Activated B cell treated with CpG ODN at 0.5 μM for 24 hours (primary cell): Measurements from ENCODE around the gene EAF1. TPM values are rescaled to one million over a fixed set of nuclear protein-coding genes. Genes with fewer than 3 reads are reported as not detected.

Source experiments
- ATAC-seq: fragments of 200-7000 bp; cut with Tn5 transposase; one replicate; pipeline ENCODE4 v1.10.0; 2021; ENCODE audit warnings: low read depth, mild to moderate bottlenecking, moderate library complexity
- CTCF ChIA-PET: fragments of 350-600 bp; sonication (Branson Sonifier 250); formaldehyde crosslinking; loops from one replicate; lab custom pipeline; 2021; ENCODE audit warnings: antibody characterized with exemption; lab: Charles Lee
- POLR2A ChIA-PET: fragments of 350-600 bp; sonication (Branson Sonifier 250); formaldehyde crosslinking; loops from one replicate; lab custom pipeline; 2021; ENCODE audit warnings: antibody characterized with exemption; lab: Charles Lee
- DNase-seq: peaks from one replicate; pipeline ENCODE4 v3.0.0; 2022
- H3K27ac Mint-ChIP-seq: one replicate; pipeline ENCODE4 v1.8.0; 2020; ENCODE audit warnings: mixed read lengths
- H3K27me3 Mint-ChIP-seq: one replicate; pipeline ENCODE4 v1.8.0; 2021; ENCODE audit warnings: mixed read lengths
- H3K36me3 Mint-ChIP-seq: one replicate; pipeline ENCODE4 v1.8.0; 2021; ENCODE audit warnings: low read depth, mixed read lengths
- H3K4me1 Mint-ChIP-seq: one replicate; pipeline ENCODE4 v1.8.0; 2021; ENCODE audit warnings: mixed read lengths
- H3K4me3 Mint-ChIP-seq: one replicate; pipeline ENCODE4 v1.8.0; 2020; ENCODE audit warnings: mild to moderate bottlenecking, mixed read lengths
- H3K9me3 Mint-ChIP-seq: one replicate; pipeline ENCODE4 v1.8.0; 2020; ENCODE audit warnings: mixed read lengths
- intact Hi-C: fragments of 100-400 bp; cut with micrococcal nuclease; formaldehyde crosslinking; loops from one replicate; pipeline ENCODE4 v1.15.1; 2024
- total RNA-seq: library from RNA; stranded (reverse); gene quantifications from 2 replicates; pipeline ENCODE4 v1.2.3, GENCODE V29; 2022
- TF ChIP-seq, protein P1 (sequence below): fragments of 200-600 bp; IDR thresholded peaks from one replicate; pipeline ENCODE4 v1.8.0; 2022; ENCODE audit warnings: antibody characterized with exemption, mild to moderate bottlenecking

EAF1 gene
- total RNA-seq, 1 donor from 2014 or later: 19.7 TPM

DNA sequence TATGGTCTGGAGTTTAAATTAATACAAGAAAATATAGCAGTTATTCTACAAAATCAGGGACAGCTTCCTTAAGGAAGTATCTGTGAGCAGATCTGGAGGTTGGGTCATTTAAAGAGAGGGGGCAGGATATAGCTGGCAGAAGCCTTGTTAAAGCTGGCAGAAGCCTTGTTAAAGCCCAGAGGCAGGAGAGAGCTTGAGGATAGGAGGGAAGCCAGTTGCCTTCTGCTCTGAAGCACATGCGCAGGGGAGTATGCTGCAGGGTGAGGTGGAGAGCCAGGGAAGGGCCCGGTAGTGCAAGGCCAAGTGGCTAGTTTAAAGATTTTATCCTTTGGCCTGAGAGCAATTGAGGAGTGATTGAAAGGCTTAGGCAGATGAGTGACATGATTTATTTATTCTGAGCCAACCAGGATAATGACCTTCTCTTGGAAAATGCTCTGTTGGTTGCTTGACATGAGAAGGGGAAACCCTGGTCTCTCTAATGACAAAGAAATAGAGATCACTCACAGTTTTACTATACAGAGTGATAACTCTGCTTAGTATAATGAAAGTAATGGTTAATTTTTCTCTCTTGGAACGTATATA is 3.9 kb downstream of the EAF1 start:
- DNase-seq (no peak), ATAC-seq (no peak)
- intact Hi-C loops: no loop called here
- TF ChIP-seq, protein P1, sequence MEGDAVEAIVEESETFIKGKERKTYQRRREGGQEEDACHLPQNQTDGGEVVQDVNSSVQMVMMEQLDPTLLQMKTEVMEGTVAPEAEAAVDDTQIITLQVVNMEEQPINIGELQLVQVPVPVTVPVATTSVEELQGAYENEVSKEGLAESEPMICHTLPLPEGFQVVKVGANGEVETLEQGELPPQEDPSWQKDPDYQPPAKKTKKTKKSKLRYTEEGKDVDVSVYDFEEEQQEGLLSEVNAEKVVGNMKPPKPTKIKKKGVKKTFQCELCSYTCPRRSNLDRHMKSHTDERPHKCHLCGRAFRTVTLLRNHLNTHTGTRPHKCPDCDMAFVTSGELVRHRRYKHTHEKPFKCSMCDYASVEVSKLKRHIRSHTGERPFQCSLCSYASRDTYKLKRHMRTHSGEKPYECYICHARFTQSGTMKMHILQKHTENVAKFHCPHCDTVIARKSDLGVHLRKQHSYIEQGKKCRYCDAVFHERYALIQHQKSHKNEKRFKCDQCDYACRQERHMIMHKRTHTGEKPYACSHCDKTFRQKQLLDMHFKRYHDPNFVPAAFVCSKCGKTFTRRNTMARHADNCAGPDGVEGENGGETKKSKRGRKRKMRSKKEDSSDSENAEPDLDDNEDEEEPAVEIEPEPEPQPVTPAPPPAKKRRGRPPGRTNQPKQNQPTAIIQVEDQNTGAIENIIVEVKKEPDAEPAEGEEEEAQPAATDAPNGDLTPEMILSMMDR: no peak
- H3K36me3 Mint-ChIP-seq: peaks cover 61% of the 10 kb centered on the region
- H3K9me3 Mint-ChIP-seq: no peaks in the 10 kb centered on the region
- H3K27me3 Mint-ChIP-seq: no peaks in the 10 kb centered on the region
- ChIA-PET CTCF (interaction anchor here (1.9 kb wide), 1 partner anchor 228 kb away, joined by 6 read pairs; no protein-coding TSS in a partner anchor), POLR2A (no interaction called here)
- no peak overlapping the region for H3K4me3 Mint-ChIP-seq
- peaks cover 38% of the 10 kb centered on the region for H3K4me1 Mint-ChIP-seq
- no peak overlapping the region for H3K27ac Mint-ChIP-seq

DNA sequence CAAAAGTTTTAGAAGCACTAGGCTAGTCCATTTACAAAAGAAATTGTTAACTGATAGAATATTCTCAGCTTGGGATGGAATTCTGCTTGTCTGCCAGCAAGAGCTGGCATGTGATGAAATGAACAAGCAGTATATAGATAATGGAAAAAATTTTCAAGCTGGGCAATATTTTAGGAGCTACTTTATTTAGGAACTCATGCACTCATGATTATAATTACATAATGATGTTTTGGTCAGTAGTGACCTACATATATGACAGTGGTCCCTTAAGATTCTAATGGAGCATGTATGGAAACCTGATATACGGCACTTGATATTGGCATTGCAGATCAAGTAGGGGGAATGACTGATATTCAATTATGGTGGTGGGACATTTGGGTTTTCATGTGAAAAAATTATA is 6.1 kb downstream of the EAF1 start:
- Mint-ChIP-seq H3K36me3 (peaks cover 69% of the 10 kb centered on the region), H3K27me3 (no peaks in the 10 kb centered on the region), H3K27ac (no peak overlapping the region), H3K4me1 (peaks cover 18% of the 10 kb centered on the region), H3K9me3 (no peaks in the 10 kb centered on the region), H3K4me3 (no peak overlapping the region)
- no peak for ATAC-seq
- ChIA-PET POLR2A (no interaction called here), CTCF (no interaction called here)
- intact Hi-C loops: no loop called here
- no peak for DNase-seq
- TF ChIP-seq, protein P1: no peak

DNA sequence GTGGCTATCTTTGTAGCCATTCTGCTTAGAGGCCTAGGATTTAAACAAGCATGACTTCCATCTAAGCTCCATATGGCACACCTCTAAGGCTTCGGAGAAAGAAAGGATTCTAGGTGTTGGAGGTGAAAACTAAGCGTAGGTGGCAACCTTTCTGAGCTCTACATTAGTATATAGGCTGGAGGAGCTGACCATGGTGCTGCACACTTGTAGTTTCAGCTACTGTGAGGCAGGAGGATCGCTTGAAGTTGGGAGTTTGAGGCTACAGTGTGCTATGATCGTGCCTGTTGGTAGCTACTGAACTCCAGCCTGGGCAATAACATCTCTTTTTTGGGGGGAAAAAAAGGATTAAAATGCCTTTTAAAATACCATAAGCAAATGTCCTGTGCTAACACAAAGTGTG is 7.4 kb downstream of the EAF1 start:
- ChIA-PET CTCF (no interaction called here), POLR2A (no interaction called here)
- H3K4me1 Mint-ChIP-seq: peaks cover 8% of the 10 kb centered on the region
- no peaks in the 10 kb centered on the region for H3K9me3 Mint-ChIP-seq
- H3K4me3 Mint-ChIP-seq: no peak overlapping the region
- ATAC-seq: no peak
- no peak overlapping the region for H3K27ac Mint-ChIP-seq
- DNase-seq: no peak
- peaks cover 82% of the 10 kb centered on the region for H3K36me3 Mint-ChIP-seq
- no peaks in the 10 kb centered on the region for H3K27me3 Mint-ChIP-seq
- intact Hi-C loops: no loop called here
- TF ChIP-seq, protein P1: no peak

DNA sequence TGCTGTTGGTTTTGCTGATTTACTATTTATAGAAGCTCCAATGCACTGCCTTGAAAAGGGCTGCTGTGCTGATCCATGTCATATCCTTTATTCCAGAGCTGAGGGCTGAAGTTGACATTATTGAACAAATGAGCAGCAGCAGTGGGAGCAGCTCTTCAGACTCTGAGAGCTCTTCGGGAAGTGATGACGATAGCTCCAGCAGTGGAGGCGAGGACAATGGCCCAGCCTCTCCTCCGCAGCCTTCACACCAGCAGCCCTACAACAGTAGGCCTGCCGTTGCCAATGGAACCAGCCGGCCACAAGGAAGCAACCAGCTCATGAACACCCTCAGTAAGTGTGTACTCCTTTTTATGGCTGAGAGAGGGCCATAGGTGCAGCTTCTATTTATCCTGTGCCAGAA is 8.8 kb downstream of the EAF1 start:
- ChIA-PET CTCF (no interaction called here), POLR2A (no interaction called here)
- TF ChIP-seq, protein P1: no peak
- no peak for DNase-seq
- Mint-ChIP-seq H3K36me3 (peaks cover 87% of the 10 kb centered on the region), H3K27me3 (no peaks in the 10 kb centered on the region), H3K4me1 (peaks cover 1% of the 10 kb centered on the region), H3K27ac (no peak overlapping the region), H3K9me3 (no peaks in the 10 kb centered on the region), H3K4me3 (no peak overlapping the region)
- intact Hi-C loops: no loop called here
- ATAC-seq: no peak

DNA sequence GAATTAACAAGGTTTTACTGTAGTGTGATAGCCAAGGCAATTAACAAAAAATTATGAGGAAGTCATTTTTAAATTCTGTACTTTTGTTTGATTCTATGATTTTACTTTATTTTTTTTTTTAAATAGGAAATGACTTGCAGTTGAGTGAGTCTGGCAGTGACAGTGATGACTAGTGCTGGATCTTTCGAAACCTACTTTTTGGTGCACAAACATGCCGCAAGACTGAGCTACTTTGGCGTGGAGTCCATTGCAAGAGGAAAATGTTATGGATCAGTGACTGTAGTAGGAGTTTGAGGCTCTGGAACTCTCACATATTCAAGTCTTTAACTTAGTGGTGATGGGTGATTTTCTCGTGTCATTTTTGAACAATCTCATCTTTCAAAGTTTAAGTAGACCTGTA is 11.6 kb downstream of the EAF1 start:
- CTCF ChIA-PET: no interaction called here
- Mint-ChIP-seq H3K4me3 (no peak overlapping the region), H3K27ac (no peak overlapping the region), H3K4me1 (no peaks in the 10 kb centered on the region), H3K27me3 (no peaks in the 10 kb centered on the region), H3K9me3 (no peaks in the 10 kb centered on the region), H3K36me3 (peaks cover 90% of the 10 kb centered on the region)
- no peak for ATAC-seq
- POLR2A ChIA-PET: no interaction called here
- DNase-seq: no peak
- intact Hi-C loops: no loop called here
- TF ChIP-seq, protein P1: no peak
